A549 (cell line): ENCODE data around the gene POU6F1.

ENCODE experiments used
- CTCF ChIP-seq: fragments of >200 bp; sonication (Bioruptor Twin); formaldehyde crosslinking; IDR thresholded peaks from 3 replicates; pipeline ENCODE4 v1.5.1; 2016
- EP300 ChIP-seq, 2 experiments: fragments of >200 bp; sonication (Bioruptor Twin); formaldehyde crosslinking; IDR thresholded peaks; 2 replicates in 1 of 2; 3 replicates in 1 of 2; pipeline ENCODE4 v1.6.1; 2016 to 2017
- ESRRA ChIP-seq: fragments of 150-350 bp; IDR thresholded peaks from 2 replicates; pipeline ENCODE4 v1.6.1; 2014; ENCODE audit warnings: mild to moderate bottlenecking, low read length, borderline replicate concordance
- MAX ChIP-seq: IDR thresholded peaks from 2 replicates; pipeline ENCODE4 v1.6.1; 2012
- MYC ChIP-seq: IDR thresholded peaks from 2 replicates; pipeline ENCODE4 v1.6.1; 2012; ENCODE audit warnings: mild to moderate bottlenecking, inconsistent platforms, low read length, improper control_type of control experiment, borderline replicate concordance
- SMC3 ChIP-seq: fragments of >200 bp; sonication (Bioruptor Twin); formaldehyde crosslinking; IDR thresholded peaks from 3 replicates; pipeline ENCODE4 v1.6.1; 2018; ENCODE audit warnings: inconsistent platforms

- TF ChIP-seq ESRRA, result no peak
- peak; percentile 52; the same call in 1 of the 2 replicates for TF ChIP-seq MAX
- TF ChIP-seq CTCF, result no peak
- no peak for TF ChIP-seq EP300 (IDR thresholded peaks at IDR 0.05)
- no peak for TF ChIP-seq MYC
- TF ChIP-seq SMC3, result no peak
These were observed 4.6 kb upstream of the POU6F1 start for GRCh38 chr12:51222461-51222860.
